Keratinocyte (primary cell): ENCODE data around the gene SVOP.

Experiments
- EZH2 ChIP-seq: IDR thresholded peaks from one replicate; pipeline ENCODE4 v1.6.1; 2012; ENCODE audit warnings: inconsistent platforms, mild to moderate bottlenecking, low read length, moderate library complexity
- TF ChIP-seq, protein P1 (sequence below), 3 experiments: IDR thresholded peaks in 1 of 3; conservative IDR thresholded peaks in 1 of 3; optimal IDR thresholded peaks in 1 of 3; 2 replicates in 2 of 3; 3 replicates in 1 of 3; pipeline versions ENCODE3 to v1.5.1; 2011; ENCODE audit warnings: low read length in 3 of 3, mild to moderate bottlenecking in 3 of 3, moderate library complexity in 2 of 3, control low read depth in 1 of 3, inconsistent platforms in 1 of 3; ENCODE audit not compliant: insufficient read depth in 2 of 3; ENCODE audit errors: extremely low read depth in 1 of 3

DNA sequence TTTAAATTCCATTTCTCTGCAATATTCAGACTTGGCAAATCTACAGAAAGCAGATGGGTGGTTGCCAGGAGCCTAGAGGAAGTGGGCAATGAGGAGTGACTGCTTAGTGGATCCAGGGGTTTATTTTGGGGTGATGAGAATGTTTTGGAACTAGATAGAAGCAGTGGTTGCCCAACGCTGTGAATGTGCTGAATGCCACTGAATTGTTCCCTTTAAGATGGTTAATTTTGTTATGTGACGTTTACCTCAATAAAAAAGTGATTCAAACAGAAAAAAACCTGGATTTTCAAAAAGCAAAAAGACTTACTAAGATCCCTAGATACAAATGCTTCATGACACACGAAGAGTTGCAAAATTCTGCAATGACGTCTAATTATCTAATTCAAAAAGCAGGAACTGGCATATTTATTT lies 106.7 kb downstream of the SVOP start:
- TF ChIP-seq, protein P1, sequence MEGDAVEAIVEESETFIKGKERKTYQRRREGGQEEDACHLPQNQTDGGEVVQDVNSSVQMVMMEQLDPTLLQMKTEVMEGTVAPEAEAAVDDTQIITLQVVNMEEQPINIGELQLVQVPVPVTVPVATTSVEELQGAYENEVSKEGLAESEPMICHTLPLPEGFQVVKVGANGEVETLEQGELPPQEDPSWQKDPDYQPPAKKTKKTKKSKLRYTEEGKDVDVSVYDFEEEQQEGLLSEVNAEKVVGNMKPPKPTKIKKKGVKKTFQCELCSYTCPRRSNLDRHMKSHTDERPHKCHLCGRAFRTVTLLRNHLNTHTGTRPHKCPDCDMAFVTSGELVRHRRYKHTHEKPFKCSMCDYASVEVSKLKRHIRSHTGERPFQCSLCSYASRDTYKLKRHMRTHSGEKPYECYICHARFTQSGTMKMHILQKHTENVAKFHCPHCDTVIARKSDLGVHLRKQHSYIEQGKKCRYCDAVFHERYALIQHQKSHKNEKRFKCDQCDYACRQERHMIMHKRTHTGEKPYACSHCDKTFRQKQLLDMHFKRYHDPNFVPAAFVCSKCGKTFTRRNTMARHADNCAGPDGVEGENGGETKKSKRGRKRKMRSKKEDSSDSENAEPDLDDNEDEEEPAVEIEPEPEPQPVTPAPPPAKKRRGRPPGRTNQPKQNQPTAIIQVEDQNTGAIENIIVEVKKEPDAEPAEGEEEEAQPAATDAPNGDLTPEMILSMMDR (optimal IDR thresholded peaks at IDR 0.05 in 1 of 3, IDR thresholded peaks at IDR 0.05 in 1 of 3, conservative IDR thresholded peaks at IDR 0.05 in 1 of 3; ENCODE audit: extremely low read depth in 1 of 3, insufficient read depth in 2 of 3, low read length in 3 of 3) = no peak
- no peak for TF ChIP-seq EZH2
